Effector memory CD8-positive, alpha-beta T cell (primary cell): Measurements from ENCODE around the gene CISH.

Experiments used
- ATAC-seq: fragments of 150-1000 bp; cut with Tn5 transposase; replicated peaks from 2 replicates; pipeline ENCODE4 v1.10.0; 2021; ENCODE audit warnings: mild to moderate bottlenecking, moderate library complexity
- DNase-seq, 3 experiments: peaks; one replicate each; pipeline ENCODE4 v3.0.0; 2021
- H3K27ac Mint-ChIP-seq, 2 donors: one replicate each; pipeline ENCODE4 v1.8.0; 2022; ENCODE audit warnings: mild to moderate bottlenecking in 2 of 2, mixed read lengths in 2 of 2, moderate library complexity in 2 of 2
- H3K27me3 Mint-ChIP-seq, 2 donors: one replicate each; pipeline ENCODE4 v1.8.0; 2022; ENCODE audit warnings: mixed read lengths in 2 of 2
- H3K36me3 Mint-ChIP-seq: one replicate; pipeline ENCODE4 v1.8.0; 2022; ENCODE audit warnings: mild to moderate bottlenecking, moderate library complexity, mixed read lengths; ENCODE audit not compliant: insufficient read depth
- H3K4me1 Mint-ChIP-seq, 2 donors: one replicate each; pipeline ENCODE4 v1.8.0; 2022; ENCODE audit warnings: low read depth in 2 of 2, mixed read lengths in 2 of 2
- H3K4me3 Mint-ChIP-seq, 2 donors: one replicate each; pipeline ENCODE4 v1.8.0; 2022; ENCODE audit warnings: mild to moderate bottlenecking in 2 of 2, mixed read lengths in 2 of 2, moderate library complexity in 2 of 2
- H3K9me3 Mint-ChIP-seq, 2 donors: one replicate each; pipeline ENCODE4 v1.8.0; 2022; ENCODE audit warnings: mixed read lengths in 2 of 2

The CISH gene

GRCh38 chr3:50577348-50577747, 34.2 kb downstream of the CISH start:
- Mint-ChIP-seq H3K27me3 (no peaks in the 10 kb centered on the region), H3K36me3 (peaks cover 5% of the 10 kb centered on the region), H3K9me3 (no peaks in the 10 kb centered on the region), H3K4me1 (peaks cover 60% of the 10 kb centered on the region in 2 donors), H3K4me3 (no peak overlapping the region), H3K27ac (peak overlapping the region; percentile 92 to 94)
- ATAC-seq: no peak
- no peak for DNase-seq

- Mint-ChIP-seq H3K4me1 (peaks cover 68 to 71% of the 10 kb centered on the region in 2 donors), H3K36me3 (peaks cover 5% of the 10 kb centered on the region), H3K4me3 (peak overlapping the region; percentile 70 to 79), H3K9me3 (no peaks in the 10 kb centered on the region), H3K27me3 (no peaks in the 10 kb centered on the region), H3K27ac (peak overlapping the region; percentile 92 to 94)
- DNase-seq (no peak), ATAC-seq (no peak)
Measured at GRCh38 chr3:50575372-50575771, 36.2 kb downstream of the CISH start.

GRCh38 chr3:50574444-50574831, 37.1 kb downstream of the CISH start:
- Mint-ChIP-seq H3K9me3 (no peaks in the 10 kb centered on the region), H3K4me1 (peaks cover 69 to 78% of the 10 kb centered on the region in 2 donors), H3K27me3 (no peaks in the 10 kb centered on the region), H3K4me3 (peak overlapping the region; percentile 70 to 79), H3K36me3 (peaks cover 7% of the 10 kb centered on the region), H3K27ac (peak overlapping the region; percentile 92 to 94)
- ATAC-seq: peak; percentile 40
- no peak for DNase-seq

GRCh38 chr3:50573566-50574443, 37.8 kb downstream of the CISH start:
- Mint-ChIP-seq H3K4me1 (peaks cover 63 to 79% of the 10 kb centered on the region in 2 donors), H3K4me3 (peak overlapping the region; percentile 70 to 79), H3K27ac (peak overlapping the region; percentile 92 to 94), H3K9me3 (no peaks in the 10 kb centered on the region), H3K36me3 (peaks cover 13% of the 10 kb centered on the region), H3K27me3 (no peaks in the 10 kb centered on the region)
- DNase-seq (peak; percentile 34 to 45 (median 43)), ATAC-seq (peak; percentile 34)

- no peaks in the 10 kb centered on the region for H3K27me3 Mint-ChIP-seq
- no peak for ATAC-seq
- peak overlapping the region; percentile 92 to 94 for H3K27ac Mint-ChIP-seq
- DNase-seq: no peak
- H3K9me3 Mint-ChIP-seq: no peaks in the 10 kb centered on the region
- H3K4me3 Mint-ChIP-seq: peak overlapping the region; percentile 70 to 79
- peaks cover 14% of the 10 kb centered on the region for H3K36me3 Mint-ChIP-seq
- H3K4me1 Mint-ChIP-seq: peaks cover 64 to 80% of the 10 kb centered on the region in 2 donors
Measured at GRCh38 chr3:50572801-50573371, 38.7 kb downstream of the CISH start.

- H3K4me1 Mint-ChIP-seq: peaks cover 67 to 79% of the 10 kb centered on the region in 2 donors
- DNase-seq: peak; percentile 77 to 84 (median 78)
- peak overlapping the region; percentile 92 to 94 for H3K27ac Mint-ChIP-seq
- peaks cover 18% of the 10 kb centered on the region for H3K36me3 Mint-ChIP-seq
- H3K9me3 Mint-ChIP-seq: no peaks in the 10 kb centered on the region
- H3K27me3 Mint-ChIP-seq: no peaks in the 10 kb centered on the region
- peak overlapping the region; percentile 70 to 79 for H3K4me3 Mint-ChIP-seq
- ATAC-seq: peak; percentile 18
Measured at GRCh38 chr3:50572158-50572557, 39.4 kb downstream of the CISH start.

- Mint-ChIP-seq H3K4me3 (no peak overlapping the region), H3K4me1 (peaks cover 73 to 82% of the 10 kb centered on the region in 2 donors), H3K27ac (peak overlapping the region in 1 of 2 donors; percentile 94), H3K36me3 (peaks cover 15% of the 10 kb centered on the region), H3K9me3 (no peaks in the 10 kb centered on the region), H3K27me3 (no peaks in the 10 kb centered on the region)
- DNase-seq (no peak), ATAC-seq (no peak)
Measured at GRCh38 chr3:50571486-50571885, 40.1 kb downstream of the CISH start.

GRCh38 chr3:50570508-50571279, 40.9 kb downstream of the CISH start:
- H3K4me1 Mint-ChIP-seq: peaks cover 70 to 78% of the 10 kb centered on the region in 2 donors
- DNase-seq (no peak), ATAC-seq (no peak)
- H3K4me3 Mint-ChIP-seq: peak overlapping the region; percentile 85 to 87
- peaks cover 15% of the 10 kb centered on the region for H3K36me3 Mint-ChIP-seq
- peak overlapping the region; percentile 94 for H3K27ac Mint-ChIP-seq
- no peaks in the 10 kb centered on the region for H3K27me3 Mint-ChIP-seq
- H3K9me3 Mint-ChIP-seq: no peaks in the 10 kb centered on the region

- Mint-ChIP-seq H3K9me3 (no peaks in the 10 kb centered on the region), H3K36me3 (peaks cover 15% of the 10 kb centered on the region), H3K4me1 (peaks cover 62 to 71% of the 10 kb centered on the region in 2 donors)
Measured at GRCh38 chr3:50568947-50569749, 42.4 kb downstream of the CISH start, which contains the start of gene HEMK1. TSS of gene HEMK1 (plus strand) at chr3:50569522. CDS start at chr3:50571105, 1,583 bp downstream.

GRCh38 chr3:50567386-50568167, 44.0 kb downstream of the CISH start, which contains the start of gene C3orf18:
TSS of gene C3orf18 (minus strand) at chr3:50567747. CDS start at chr3:50565699, 2,048 bp downstream.
- peaks cover 46 to 59% of the 10 kb centered on the region in 2 donors for H3K4me1 Mint-ChIP-seq
- H3K9me3 Mint-ChIP-seq: no peaks in the 10 kb centered on the region
- DNase-seq: peak; percentile 93 to 94 (median 93)
- H3K27ac Mint-ChIP-seq: peak within 1 kb of the TSS; percentile 94
- ATAC-seq: peak; percentile 79
- H3K4me3 Mint-ChIP-seq: peak within 1 kb of the TSS; percentile 85 to 87
- H3K36me3 Mint-ChIP-seq: peaks cover 19% of the 10 kb centered on the region
- no peaks in the 10 kb centered on the region for H3K27me3 Mint-ChIP-seq

More at GRCh38 chr3:50568947-50569749, 42.4 kb downstream of the CISH start, which contains the start of gene HEMK1:
- DNase-seq (peak; percentile 90 to 93 (median 91)), ATAC-seq (peak; percentile 60)
- no peaks in the 10 kb centered on the region for H3K27me3 Mint-ChIP-seq
- peak within 1 kb of the TSS; percentile 85 to 87 for H3K4me3 Mint-ChIP-seq
- H3K27ac Mint-ChIP-seq: peak within 1 kb of the TSS; percentile 94

- peaks cover 40 to 53% of the 10 kb centered on the region in 2 donors for H3K4me1 Mint-ChIP-seq
- H3K36me3 Mint-ChIP-seq: peaks cover 19% of the 10 kb centered on the region
- no peak for DNase-seq
- no peaks in the 10 kb centered on the region for H3K27me3 Mint-ChIP-seq
- H3K27ac Mint-ChIP-seq: peak overlapping the region in 1 of 2 donors; percentile 94
- peak overlapping the region; percentile 85 to 87 for H3K4me3 Mint-ChIP-seq
- H3K9me3 Mint-ChIP-seq: no peaks in the 10 kb centered on the region
- ATAC-seq: no peak
Measured at GRCh38 chr3:50567011-50567385, 44.6 kb downstream of the CISH start.

GRCh38 chr3:50564321-50564720, 47.3 kb downstream of the CISH start:
- Mint-ChIP-seq H3K27ac (peak overlapping the region in 1 of 2 donors; percentile 18), H3K36me3 (peaks cover 16% of the 10 kb centered on the region), H3K27me3 (no peaks in the 10 kb centered on the region), H3K4me1 (peaks cover 25 to 29% of the 10 kb centered on the region in 2 donors), H3K9me3 (no peaks in the 10 kb centered on the region), H3K4me3 (no peak overlapping the region)
- ATAC-seq: no peak
- no peak for DNase-seq
